Heart left ventricle (tissue), 13 donors: Measurements from ENCODE around the gene NFIX.

Experiments used
- POLR2A ChIP-seq, 2 donors: fragments of 450-650 bp; IDR thresholded peaks; one replicate each; pipeline ENCODE4 v1.6.1; 2017; ENCODE audit warnings: antibody characterized with exemption in 2 of 2, mild to moderate bottlenecking in 2 of 2, moderate library complexity in 2 of 2
- TF ChIP-seq, protein P1 (sequence below), 12 donors: fragments of 200-600 bp; sonication (generic) in 4 of 12; IDR thresholded peaks; one replicate each; pipeline versions ENCODE4 v1.5.0 to v1.8.0; 2018 to 2022; ENCODE audit warnings: antibody characterized with exemption in 12 of 12, mild to moderate bottlenecking in 5 of 12
- donor health status: ischemic (EF 13 %, LVEDD 7.1; RV severe dilation, severe dysfunction).
- donor health status: DM: no; HTN: yes; CAD: no.
- donor health status: DM: no; HTN: no; CAD: no.
- donor health status: ischemic (EF 25% LVEDD 6.9; RV normal size, moderate dysfunction).
- donor health status: ischemic (EF 25% LVEDD 5.7; RV mildly dilated, moderate dysfunction).
- donor health status: ischemic (EF 35%, LVEDD 5.7; RV mildly dilated, moderate dysfunction).
- donor health status: nonischemic (EF 11% LVEDD 7.7; RV severe dilation, severe dysfunction).
- donor health status: DM: yes; HTN: yes; CAD: no.
- donor health status: PGD.
- donor health status: ischemic (EF 29% LVEDD 5.4; RV normal size, mild dysfunction).
- donor health status: nonischemic (EF 23%, LVEDD 6.1; RV moderate dilation, normal function).

DNA sequence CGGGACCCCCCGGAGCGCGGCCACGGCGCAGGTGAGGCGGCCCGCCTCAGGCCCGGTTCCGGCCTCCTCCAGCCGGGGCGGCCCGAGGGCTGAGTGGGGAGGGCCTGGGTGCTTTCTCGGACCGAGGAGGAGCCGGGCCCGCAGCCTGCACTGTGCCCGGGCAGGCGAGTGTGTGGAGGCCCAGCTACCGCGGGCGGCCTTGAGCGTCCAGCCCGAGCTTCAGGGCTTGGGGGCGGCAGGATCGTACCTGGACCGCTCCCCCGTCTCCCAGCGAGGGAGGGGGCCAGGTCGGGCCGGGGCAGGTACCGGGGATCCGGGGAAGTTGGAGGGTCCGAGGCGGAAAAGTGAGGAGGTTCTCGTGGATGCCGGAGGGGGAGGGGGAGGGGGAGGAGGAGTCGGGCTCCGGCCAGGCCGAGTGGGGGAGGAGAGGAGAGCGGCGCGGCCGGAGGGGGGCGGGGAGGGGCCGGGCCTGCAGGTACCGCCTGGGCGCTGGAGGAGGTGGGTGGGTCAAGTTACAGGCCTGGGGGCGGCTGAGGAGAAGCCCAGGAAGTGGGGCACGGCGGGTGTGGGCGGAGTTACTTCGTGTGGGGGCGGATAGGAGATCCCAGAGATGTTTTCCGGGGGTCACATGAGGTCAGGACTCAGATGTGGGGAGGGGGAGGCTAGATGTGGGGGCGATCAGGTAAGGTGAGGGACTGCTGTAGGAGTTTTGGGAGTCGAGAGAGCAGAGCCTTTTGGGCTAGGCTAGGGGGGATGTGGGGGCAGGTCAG, 123.3 kb downstream of the NFIX start:
- TF ChIP-seq POLR2A (IDR thresholded peaks at IDR 0.05): no peak
- TF ChIP-seq, protein P1, sequence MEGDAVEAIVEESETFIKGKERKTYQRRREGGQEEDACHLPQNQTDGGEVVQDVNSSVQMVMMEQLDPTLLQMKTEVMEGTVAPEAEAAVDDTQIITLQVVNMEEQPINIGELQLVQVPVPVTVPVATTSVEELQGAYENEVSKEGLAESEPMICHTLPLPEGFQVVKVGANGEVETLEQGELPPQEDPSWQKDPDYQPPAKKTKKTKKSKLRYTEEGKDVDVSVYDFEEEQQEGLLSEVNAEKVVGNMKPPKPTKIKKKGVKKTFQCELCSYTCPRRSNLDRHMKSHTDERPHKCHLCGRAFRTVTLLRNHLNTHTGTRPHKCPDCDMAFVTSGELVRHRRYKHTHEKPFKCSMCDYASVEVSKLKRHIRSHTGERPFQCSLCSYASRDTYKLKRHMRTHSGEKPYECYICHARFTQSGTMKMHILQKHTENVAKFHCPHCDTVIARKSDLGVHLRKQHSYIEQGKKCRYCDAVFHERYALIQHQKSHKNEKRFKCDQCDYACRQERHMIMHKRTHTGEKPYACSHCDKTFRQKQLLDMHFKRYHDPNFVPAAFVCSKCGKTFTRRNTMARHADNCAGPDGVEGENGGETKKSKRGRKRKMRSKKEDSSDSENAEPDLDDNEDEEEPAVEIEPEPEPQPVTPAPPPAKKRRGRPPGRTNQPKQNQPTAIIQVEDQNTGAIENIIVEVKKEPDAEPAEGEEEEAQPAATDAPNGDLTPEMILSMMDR (IDR thresholded peaks at IDR 0.05): no peak
